Measurements from ENCODE around the gene MPPE1.

GRCh38 chr18:11884396-11885030 is 23.6 kb downstream of the MPPE1 start:
- no peak for TF ChIP-seq CTCF (IDR thresholded peaks at IDR 0.05; ENCODE audit: low read depth, low read length)
- no peak for TF ChIP-seq EZH2phosphoT487 (IDR thresholded peaks at IDR 0.05; ENCODE audit: low read depth)

All from OCI-LY3 (cell line).